ENCODE results near the gene RPS6KA2.

Gene RPS6KA2

DNA sequence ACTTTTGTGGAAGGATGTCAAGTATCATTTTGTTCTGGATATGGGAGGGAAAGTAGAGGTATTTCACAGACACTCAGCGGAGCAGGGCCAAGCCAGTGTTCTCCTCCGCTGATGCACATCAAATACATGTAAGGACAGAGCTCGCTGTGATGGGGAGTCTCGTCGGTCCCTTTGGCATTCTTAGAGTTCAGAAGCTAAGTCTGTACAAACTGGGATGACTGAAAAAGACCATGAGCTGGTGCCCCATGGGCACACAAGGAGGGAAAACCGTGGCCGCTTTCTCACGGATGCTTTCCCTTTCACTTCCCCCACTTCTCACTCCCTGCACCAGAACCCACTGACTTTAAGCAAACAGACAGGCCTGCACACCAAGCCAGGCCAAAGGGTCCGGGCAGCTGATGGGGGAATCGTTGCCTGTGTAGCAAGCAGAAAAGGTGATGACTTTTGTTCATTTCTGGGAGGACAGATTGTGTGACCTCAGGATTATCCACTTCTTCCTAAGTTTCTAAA lies 216.6 kb downstream of the RPS6KA2 start:
- TF ChIP-seq, protein P1, sequence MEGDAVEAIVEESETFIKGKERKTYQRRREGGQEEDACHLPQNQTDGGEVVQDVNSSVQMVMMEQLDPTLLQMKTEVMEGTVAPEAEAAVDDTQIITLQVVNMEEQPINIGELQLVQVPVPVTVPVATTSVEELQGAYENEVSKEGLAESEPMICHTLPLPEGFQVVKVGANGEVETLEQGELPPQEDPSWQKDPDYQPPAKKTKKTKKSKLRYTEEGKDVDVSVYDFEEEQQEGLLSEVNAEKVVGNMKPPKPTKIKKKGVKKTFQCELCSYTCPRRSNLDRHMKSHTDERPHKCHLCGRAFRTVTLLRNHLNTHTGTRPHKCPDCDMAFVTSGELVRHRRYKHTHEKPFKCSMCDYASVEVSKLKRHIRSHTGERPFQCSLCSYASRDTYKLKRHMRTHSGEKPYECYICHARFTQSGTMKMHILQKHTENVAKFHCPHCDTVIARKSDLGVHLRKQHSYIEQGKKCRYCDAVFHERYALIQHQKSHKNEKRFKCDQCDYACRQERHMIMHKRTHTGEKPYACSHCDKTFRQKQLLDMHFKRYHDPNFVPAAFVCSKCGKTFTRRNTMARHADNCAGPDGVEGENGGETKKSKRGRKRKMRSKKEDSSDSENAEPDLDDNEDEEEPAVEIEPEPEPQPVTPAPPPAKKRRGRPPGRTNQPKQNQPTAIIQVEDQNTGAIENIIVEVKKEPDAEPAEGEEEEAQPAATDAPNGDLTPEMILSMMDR (IDR thresholded peaks at IDR 0.05; ENCODE audit: low read depth, low read length, missing control alignments), result no peak
- no peak for DNase-seq
- Histone ChIP-seq H3K4me3 (ENCODE audit: low read depth, low read length) (no peak overlapping the region), H3K27me3 (replicated peaks) (no peaks in the 10 kb centered on the region), H3K27ac (no peak overlapping the region), H3K36me3 (replicated peaks) (no peaks in the 10 kb centered on the region)
- in situ Hi-C loops (cut with HindIII; ENCODE audit: low pct_ligation_motif_present, low sequenced_read_pairs), result no loop called here

DNA sequence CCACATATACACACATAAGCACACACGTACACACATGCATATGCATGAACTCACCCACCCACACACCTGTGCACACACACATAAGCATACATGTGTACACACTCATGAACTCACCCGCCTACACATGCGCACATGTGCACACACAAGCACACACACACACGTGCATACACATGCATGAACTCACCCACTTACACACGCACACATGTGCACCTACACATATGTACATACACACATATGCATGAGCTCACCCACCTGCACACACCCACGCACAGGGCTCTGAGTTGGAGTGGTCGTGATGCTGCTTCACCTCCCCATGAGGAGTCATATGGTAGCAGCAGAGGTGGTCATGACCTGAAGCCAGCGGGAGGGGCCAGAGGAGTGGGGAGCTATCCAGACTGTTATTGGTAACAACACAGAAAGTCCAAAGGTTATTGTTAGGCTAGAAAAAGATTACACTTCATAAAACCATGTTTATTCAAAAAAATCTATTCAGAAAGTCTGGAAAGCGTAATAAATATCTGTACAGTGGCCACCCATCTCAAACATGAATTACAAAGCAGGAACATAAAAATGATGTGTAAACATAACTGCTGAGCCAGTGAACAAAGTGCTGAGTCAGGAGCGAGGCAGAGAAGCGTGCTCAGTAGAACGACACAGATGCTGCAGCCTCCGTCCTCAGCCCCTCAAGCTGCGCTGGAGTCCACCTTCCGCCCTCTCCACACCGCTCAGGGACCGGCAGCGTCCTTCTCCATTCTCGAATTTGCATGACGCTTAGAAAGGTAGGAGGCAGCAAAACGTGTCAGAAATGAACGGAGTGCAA lies 217.9 kb downstream of the RPS6KA2 start:
- in situ Hi-C loops (cut with HindIII; ENCODE audit: low pct_ligation_motif_present, low sequenced_read_pairs), result no loop called here
- Histone ChIP-seq H3K27me3 (replicated peaks) (no peaks in the 10 kb centered on the region), H3K27ac (no peak overlapping the region), H3K4me3 (ENCODE audit: low read depth, low read length) (no peak overlapping the region), H3K36me3 (replicated peaks) (no peaks in the 10 kb centered on the region)
- TF ChIP-seq, protein P1 (IDR thresholded peaks at IDR 0.05; ENCODE audit: low read depth, low read length, missing control alignments), result no peak
- no peak for DNase-seq

DNA sequence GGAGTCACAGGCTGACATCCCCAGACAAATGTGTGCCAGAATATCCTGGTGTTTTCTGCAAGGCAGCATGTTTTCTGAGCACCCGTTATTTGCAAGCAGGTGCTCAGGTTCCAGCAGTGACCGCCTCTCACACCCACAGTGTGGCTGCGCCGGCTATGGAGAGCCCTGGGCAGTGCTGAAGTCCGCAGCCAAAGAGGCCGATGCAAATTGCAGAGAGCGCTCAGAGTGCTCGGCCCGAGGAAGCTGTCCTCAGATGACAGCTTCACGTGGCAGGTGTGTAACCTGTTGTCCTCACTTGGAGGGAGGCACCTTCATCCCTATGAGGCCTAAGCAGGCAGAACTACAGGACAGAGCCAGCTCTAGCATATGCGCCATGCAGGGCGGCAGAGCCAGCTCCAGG lies 220.9 kb downstream of the RPS6KA2 start:
- Histone ChIP-seq H3K27me3 (replicated peaks) (no peaks in the 10 kb centered on the region), H3K36me3 (replicated peaks) (no peaks in the 10 kb centered on the region), H3K27ac (no peak overlapping the region), H3K4me3 (ENCODE audit: low read depth, low read length) (no peak overlapping the region)
- in situ Hi-C loops (cut with HindIII; ENCODE audit: low pct_ligation_motif_present, low sequenced_read_pairs), result no loop called here
- TF ChIP-seq, protein P1 (IDR thresholded peaks at IDR 0.05; ENCODE audit: low read depth, low read length, missing control alignments), result no peak
- DNase-seq, result no peak

DNA sequence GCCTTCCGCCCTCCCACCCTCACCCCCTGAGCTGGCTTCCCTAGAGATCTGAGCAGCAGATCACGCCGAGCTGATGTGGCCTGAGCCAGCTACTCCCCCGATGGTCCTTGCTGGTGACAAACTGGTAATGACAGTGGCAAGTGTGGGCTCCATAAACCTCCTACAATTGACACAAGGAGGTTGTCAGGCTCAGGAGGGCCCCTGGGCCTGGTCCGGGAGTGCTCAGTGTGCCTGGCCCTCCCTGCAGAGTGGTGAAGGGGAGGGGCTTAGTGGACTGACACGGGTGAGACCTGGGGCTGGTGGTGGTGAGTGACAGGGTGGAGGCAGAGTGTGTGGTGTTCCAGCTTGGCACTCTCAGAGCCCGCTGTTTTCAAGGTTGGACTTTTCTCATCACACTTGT lies 221.7 kb downstream of the RPS6KA2 start:
- in situ Hi-C loops (cut with HindIII; ENCODE audit: low pct_ligation_motif_present, low sequenced_read_pairs), result no loop called here
- no peaks in the 10 kb centered on the region for H3K36me3 ChIP-seq (replicated peaks)

DNA sequence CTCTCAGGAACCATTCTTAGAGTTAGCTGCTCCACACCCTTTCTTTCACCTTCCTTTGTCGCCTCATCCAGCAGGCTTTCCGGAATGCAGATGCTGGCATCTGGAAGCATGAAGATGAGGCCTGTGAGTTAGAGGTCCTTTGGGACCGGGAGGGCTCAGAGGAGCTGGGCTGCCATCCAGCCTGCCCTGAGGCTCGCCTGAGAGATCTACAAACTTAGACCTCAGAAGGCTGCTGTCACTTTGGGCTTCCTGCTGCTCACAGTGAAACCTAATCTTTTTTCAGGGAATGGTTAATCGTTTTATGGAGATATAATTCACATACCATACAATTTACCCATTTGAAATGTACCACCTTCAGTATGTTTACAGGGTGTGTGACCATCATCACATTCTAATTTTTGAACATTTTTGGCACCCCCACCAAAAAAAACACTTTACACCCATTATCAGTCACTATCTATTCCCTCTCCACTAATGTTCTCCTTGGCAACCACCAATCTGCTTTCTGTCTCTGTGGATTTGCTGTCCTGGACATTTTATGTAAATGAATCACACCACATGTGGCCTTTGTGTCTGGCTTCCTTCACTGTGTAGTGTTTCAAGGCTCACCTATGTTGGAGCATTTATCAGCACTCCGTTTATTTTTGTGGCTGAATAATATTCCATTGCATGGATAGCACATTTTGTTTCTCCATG lies 224.3 kb downstream of the RPS6KA2 start:
- H3K27ac ChIP-seq, result no peak overlapping the region
- peak; percentile 15 for DNase-seq
- in situ Hi-C loops (cut with HindIII; ENCODE audit: low pct_ligation_motif_present, low sequenced_read_pairs), result no loop called here

More for the DNA sequence above, 221.7 kb downstream of the RPS6KA2 start:
- no peak overlapping the region for H3K4me3 ChIP-seq (ENCODE audit: low read depth, low read length)
- no peak overlapping the region for H3K27ac ChIP-seq
- DNase-seq, result no peak
- TF ChIP-seq, protein P1 (IDR thresholded peaks at IDR 0.05; ENCODE audit: low read depth, low read length, missing control alignments), result no peak
- H3K27me3 ChIP-seq (replicated peaks), result no peaks in the 10 kb centered on the region

More for the DNA sequence above, 224.3 kb downstream of the RPS6KA2 start:
- H3K27me3 ChIP-seq (replicated peaks), result no peaks in the 10 kb centered on the region
- no peaks in the 10 kb centered on the region for H3K36me3 ChIP-seq (replicated peaks)
- TF ChIP-seq, protein P1 (IDR thresholded peaks at IDR 0.05; ENCODE audit: low read depth, low read length, missing control alignments), result no peak
- no peak overlapping the region for H3K4me3 ChIP-seq (ENCODE audit: low read depth, low read length)

All from brain microvascular endothelial cell (primary cell).